ENCODE measurements around the gene TVP23B.

- TF ChIP-seq, protein P1, sequence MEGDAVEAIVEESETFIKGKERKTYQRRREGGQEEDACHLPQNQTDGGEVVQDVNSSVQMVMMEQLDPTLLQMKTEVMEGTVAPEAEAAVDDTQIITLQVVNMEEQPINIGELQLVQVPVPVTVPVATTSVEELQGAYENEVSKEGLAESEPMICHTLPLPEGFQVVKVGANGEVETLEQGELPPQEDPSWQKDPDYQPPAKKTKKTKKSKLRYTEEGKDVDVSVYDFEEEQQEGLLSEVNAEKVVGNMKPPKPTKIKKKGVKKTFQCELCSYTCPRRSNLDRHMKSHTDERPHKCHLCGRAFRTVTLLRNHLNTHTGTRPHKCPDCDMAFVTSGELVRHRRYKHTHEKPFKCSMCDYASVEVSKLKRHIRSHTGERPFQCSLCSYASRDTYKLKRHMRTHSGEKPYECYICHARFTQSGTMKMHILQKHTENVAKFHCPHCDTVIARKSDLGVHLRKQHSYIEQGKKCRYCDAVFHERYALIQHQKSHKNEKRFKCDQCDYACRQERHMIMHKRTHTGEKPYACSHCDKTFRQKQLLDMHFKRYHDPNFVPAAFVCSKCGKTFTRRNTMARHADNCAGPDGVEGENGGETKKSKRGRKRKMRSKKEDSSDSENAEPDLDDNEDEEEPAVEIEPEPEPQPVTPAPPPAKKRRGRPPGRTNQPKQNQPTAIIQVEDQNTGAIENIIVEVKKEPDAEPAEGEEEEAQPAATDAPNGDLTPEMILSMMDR (IDR thresholded peaks at IDR 0.05 in 2 of 3, conservative IDR thresholded peaks at IDR 0.05 in 1 of 3; ENCODE audit: borderline replicate concordance in 1 of 3, insufficient read depth in 1 of 3, low read depth in 2 of 3, low read length in 2 of 3): no peak
- TF ChIP-seq JUND (IDR thresholded peaks at IDR 0.05) (no peak), EGR1 (IDR thresholded peaks at IDR 0.05; ENCODE audit: low read depth) (no peak), RAD21 (IDR thresholded peaks at IDR 0.05; ENCODE audit: low read depth) (no peak), POLR2AphosphoS5 (IDR thresholded peaks at IDR 0.05; ENCODE audit: low read depth, low read length) (peak; percentile 86), SP1 (IDR thresholded peaks at IDR 0.05; ENCODE audit: low read depth) (peak; percentile 78)
Observed at GRCh38 chr17:18855831-18856569, 75.0 kb downstream of the TVP23B start.

Measured in HCT116 (cell line).